Fibroblast of lung (primary cell): ENCODE measurements around the gene EPB41L5. TPM values are rescaled to one million over a fixed set of nuclear protein-coding genes. Genes with fewer than 3 reads are reported as not detected.
"Not testable (repeated sequence)": the region's sequence is repeated elsewhere in the genome, so short reads cannot be mapped to it uniquely, and the experiment has no call there.

ENCODE experiments used
- DNase-seq, 2 donors: peaks; one replicate each; pipeline versions ENCODE4 v3.0.0 to v3.0.0-alpha.2; 2010; ENCODE audit warnings: low read depth in 2 of 2
- H2AFZ ChIP-seq: 2 replicates; pipeline ENCODE4 v1.5.1; 2012; ENCODE audit warnings: low read length, control low read depth, inconsistent platforms
- H3K27ac ChIP-seq: 2 replicates; pipeline ENCODE4 v1.5.1; 2011; ENCODE audit warnings: low read length, control low read depth; ENCODE audit not compliant: insufficient read depth
- H3K27me3 ChIP-seq: 2 replicates; pipeline ENCODE4 v1.5.1; 2011; ENCODE audit warnings: mild to moderate bottlenecking, low read length; ENCODE audit not compliant: control insufficient read depth, insufficient read depth
- H3K36me3 ChIP-seq: 2 replicates; pipeline ENCODE4 v1.5.1; 2011; ENCODE audit warnings: low read length; ENCODE audit not compliant: control insufficient read depth, insufficient read depth
- H3K4me1 ChIP-seq: 2 replicates; pipeline ENCODE4 v1.5.1; 2011; ENCODE audit warnings: low read length; ENCODE audit not compliant: control insufficient read depth, insufficient read depth; ENCODE audit errors: extremely low read depth
- H3K4me2 ChIP-seq: 2 replicates; pipeline ENCODE4 v1.5.1; 2011; ENCODE audit warnings: low read length, control low read depth; ENCODE audit not compliant: insufficient read depth; ENCODE audit errors: extremely low read depth
- H3K4me3 ChIP-seq, 4 experiments: fragments of 200-600 bp in 1 of 4; sonication (generic) in 1 of 4; replicated peaks in 1 of 4; 2 replicates each; pipeline ENCODE4 v1.5.1; 2011 to 2016; ENCODE audit warnings: low read length in 4 of 4, low read depth in 3 of 4, mild to moderate bottlenecking in 3 of 4, control low read depth in 2 of 4, inconsistent platforms in 1 of 4, mixed read lengths in 1 of 4; ENCODE audit not compliant: insufficient read depth in 1 of 4; ENCODE audit errors: control extremely low read depth in 1 of 4
- H3K79me2 ChIP-seq: 2 replicates; pipeline ENCODE4 v1.5.1; 2012; ENCODE audit warnings: mild to moderate bottlenecking, low read length, inconsistent platforms; ENCODE audit not compliant: control insufficient read depth, insufficient read depth
- H3K9ac ChIP-seq: 2 replicates; pipeline ENCODE4 v1.5.1; 2011; ENCODE audit warnings: mild to moderate bottlenecking, low read length, control low read depth; ENCODE audit not compliant: insufficient read depth
- H3K9me3 ChIP-seq: 2 replicates; pipeline ENCODE4 v1.5.1; 2012; ENCODE audit warnings: low read depth, low read length; ENCODE audit not compliant: control insufficient read depth, insufficient read depth
- H4K20me1 ChIP-seq: 2 replicates; pipeline ENCODE4 v1.5.1; 2011; ENCODE audit warnings: low read length; ENCODE audit not compliant: control insufficient read depth, insufficient read depth; ENCODE audit errors: extremely low read depth
- CTCF ChIP-seq, 2 donors: IDR thresholded peaks in 1 of 2; conservative IDR thresholded peaks in 1 of 2; 1 replicate in 1 of 2; 2 replicates in 1 of 2; pipeline ENCODE4 v1.5.1; 2011 to 2012; ENCODE audit warnings: low read length in 2 of 2, control low read depth in 1 of 2, inconsistent platforms in 1 of 2, low read depth in 1 of 2, mild to moderate bottlenecking in 1 of 2
- EZH2 ChIP-seq: IDR thresholded peaks from 2 replicates; pipeline ENCODE4 v1.5.1; 2012; ENCODE audit warnings: low read length, control low read depth, mild to moderate bottlenecking; ENCODE audit errors: missing control alignments
- polyA plus RNA-seq, 2 donors: library from polyadenylated mRNA; depleted of rRNA in 1 of 2; stranded (reverse) in 1 of 2; unstranded in 1 of 2; fragments of >200 nt; gene quantifications; 2 replicates each; pipeline ENCODE4 v1.2.1, GENCODE V29; 2011 to 2012; ENCODE audit warnings: missing spikeins in 1 of 2
- total RNA-seq: library from RNA; depleted of rRNA; stranded (reverse); fragments of >200 nt; gene quantifications from 2 replicates; pipeline ENCODE4 v1.2.1, GENCODE V29; 2014

EPB41L5 gene
- total and polyA plus RNA-seq, 2 donors (not counting 1 experiment from before 2014, with no cell fraction given) = 10.6 to 16.2 TPM

DNA sequence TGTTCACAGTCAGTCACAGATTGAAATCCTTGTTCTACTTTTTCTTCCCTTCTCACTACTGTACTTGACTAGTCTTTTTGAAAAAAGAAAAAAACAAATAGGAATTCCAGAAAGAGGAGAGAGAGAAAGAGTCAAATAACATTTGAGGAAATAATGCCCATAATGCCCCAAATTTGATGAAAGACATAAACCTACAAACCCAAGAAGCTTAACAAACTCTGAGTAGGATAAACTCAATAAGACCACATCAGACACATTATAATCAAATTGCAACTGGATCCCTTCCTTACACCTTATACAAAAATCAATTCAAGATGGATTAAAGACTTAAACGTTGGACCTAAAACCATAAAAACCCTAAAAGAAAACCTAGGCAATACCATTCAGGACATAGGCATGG lies 179.4 kb downstream of the EPB41L5 start:
- no peak for DNase-seq
- H2AFZ ChIP-seq = no peak overlapping the region

DNA sequence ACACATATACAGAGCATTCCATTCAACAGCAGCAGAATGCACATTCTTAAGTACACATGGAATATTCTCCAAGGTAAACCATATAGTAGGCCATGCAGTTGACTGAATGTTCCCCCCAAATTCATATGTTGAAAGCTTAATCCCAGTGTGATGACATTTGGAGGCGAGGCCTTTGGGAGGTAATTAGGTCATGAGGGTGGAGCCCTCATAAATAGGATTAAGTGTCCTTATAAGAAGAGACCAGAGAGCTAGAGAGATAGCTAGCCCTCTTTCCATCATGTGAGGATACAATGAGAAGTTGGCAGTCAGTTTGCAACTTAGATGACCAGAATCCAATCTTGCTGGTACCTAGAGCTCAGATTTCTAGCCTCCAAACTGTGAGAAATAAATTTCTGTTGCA lies 182.7 kb downstream of the EPB41L5 start:
- Histone ChIP-seq H3K9ac (no peak overlapping the region), H3K4me3 (no peak overlapping the region), H3K79me2 (no peaks in the 10 kb centered on the region), H3K36me3 (no peaks in the 10 kb centered on the region), H2AFZ (no peak overlapping the region), H3K27ac (no peak overlapping the region), H3K4me1 (no peaks in the 10 kb centered on the region), H3K4me2 (no peak overlapping the region), H4K20me1 (no peaks in the 10 kb centered on the region), H3K27me3 (no peaks in the 10 kb centered on the region), H3K9me3 (no peaks in the 10 kb centered on the region)
- no peak for DNase-seq
- TF ChIP-seq CTCF (conservative IDR thresholded peaks at IDR 0.05 in 1 of 2, IDR thresholded peaks at IDR 0.05 in 1 of 2; ENCODE audit: low read depth in 1 of 2, low read length in 2 of 2) (no peak), EZH2 (no peak)

More for the DNA sequence above, 179.4 kb downstream of the EPB41L5 start:
- no peaks in the 10 kb centered on the region for H3K4me1 ChIP-seq
- no peak overlapping the region for H3K4me3 ChIP-seq
- H3K9me3 ChIP-seq = no peaks in the 10 kb centered on the region
- H3K79me2 ChIP-seq = no peaks in the 10 kb centered on the region
- no peak overlapping the region for H3K9ac ChIP-seq
- no peaks in the 10 kb centered on the region for H3K36me3 ChIP-seq
- H3K27me3 ChIP-seq = no peaks in the 10 kb centered on the region
- TF ChIP-seq CTCF (conservative IDR thresholded peaks at IDR 0.05 in 1 of 2, IDR thresholded peaks at IDR 0.05 in 1 of 2; ENCODE audit: low read depth in 1 of 2, low read length in 2 of 2) = no peak
- no peak for TF ChIP-seq EZH2
- no peak overlapping the region for H3K4me2 ChIP-seq
- no peaks in the 10 kb centered on the region for H4K20me1 ChIP-seq
- no peak overlapping the region for H3K27ac ChIP-seq

GRCh38 chr2:120199817-120200459 lies 187.1 kb downstream of the EPB41L5 start:
- not testable (repeated sequence) for H3K4me3 ChIP-seq, H3K79me2 ChIP-seq, H3K4me2 ChIP-seq, H3K9ac ChIP-seq, H3K4me1 ChIP-seq, H3K36me3 ChIP-seq, H2AFZ ChIP-seq, H4K20me1 ChIP-seq, DNase-seq, H3K27ac ChIP-seq, H3K9me3 ChIP-seq, H3K27me3 ChIP-seq
